ENCODE results near the gene ZC3H6. TPM values are rescaled to one million over a fixed set of nuclear protein-coding genes. Genes with fewer than 3 reads are reported as not detected.

The ZC3H6 gene
- total and polyA plus RNA-seq, 2 of the 4 experiments (the other 2 are of a cell fraction): 0.55 to 2.0 TPM

- TF ChIP-seq CEBPB (IDR thresholded peaks at IDR 0.05; ENCODE audit: low read depth, low read length) (no peak), POLR2A (IDR thresholded peaks at IDR 0.05; ENCODE audit: low read depth, low read length) (no peak; the same call in 1 of the 2 replicates), NFE2L2 (IDR thresholded peaks at IDR 0.05; ENCODE audit: low read depth, low read length) (no peak), CTCF (conservative IDR thresholded peaks at IDR 0.05; ENCODE audit: low read depth, low read length) (no peak), MAZ (IDR thresholded peaks at IDR 0.05; ENCODE audit: borderline replicate concordance, low read depth, low read length) (peak; percentile 18; the same call in 1 of the 2 replicates)
- TF ChIP-seq, protein P1, sequence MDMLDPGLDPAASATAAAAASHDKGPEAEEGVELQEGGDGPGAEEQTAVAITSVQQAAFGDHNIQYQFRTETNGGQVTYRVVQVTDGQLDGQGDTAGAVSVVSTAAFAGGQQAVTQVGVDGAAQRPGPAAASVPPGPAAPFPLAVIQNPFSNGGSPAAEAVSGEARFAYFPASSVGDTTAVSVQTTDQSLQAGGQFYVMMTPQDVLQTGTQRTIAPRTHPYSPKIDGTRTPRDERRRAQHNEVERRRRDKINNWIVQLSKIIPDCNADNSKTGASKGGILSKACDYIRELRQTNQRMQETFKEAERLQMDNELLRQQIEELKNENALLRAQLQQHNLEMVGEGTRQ (IDR thresholded peaks at IDR 0.05; ENCODE audit: low read depth, low read length): peak; percentile 48
- Histone ChIP-seq H3K27me3 (ENCODE audit: control insufficient read depth, insufficient read depth, low read length) (no peaks in the 10 kb centered on the region), H2BK120ac (ENCODE audit: low read depth, low read length) (peak within 1 kb of the TSS; percentile 21; the same call in 1 of the 2 replicates), H3K9ac (ENCODE audit: low read depth, low read length) (peak within 1 kb of the TSS; percentile 50), H4K91ac (ENCODE audit: insufficient read depth, low read depth, low read length) (peak within 1 kb of the TSS; percentile 25; the same call in 1 of the 2 replicates), H3K18ac (ENCODE audit: low read depth, low read length) (peak within 1 kb of the TSS; percentile 24; the same call in 1 of the 2 replicates), H2BK5ac (ENCODE audit: low read depth, low read length, poor library complexity, severe bottlenecking) (no peak within 1 kb of the TSS), H2BK15ac (ENCODE audit: low read depth, low read length) (no peak within 1 kb of the TSS), H4K8ac (ENCODE audit: low read depth in 2 of 2, low read length in 2 of 2) (peak within 1 kb of the TSS; percentile 79 to 83), H3K9me1 (ENCODE audit: insufficient read depth, low read length) (no peaks in the 10 kb centered on the region), H4K5ac (ENCODE audit: low read depth, low read length) (peak within 1 kb of the TSS; percentile 46), H3K36me3 (ENCODE audit: control insufficient read depth, insufficient read depth, low read length) (no peaks in the 10 kb centered on the region), H3K14ac (replicated peaks; ENCODE audit: low read depth, low read length) (peak within 1 kb of the TSS; percentile 86), H3K4me3 (ENCODE audit: insufficient read depth, low read depth, low read length) (peak within 1 kb of the TSS; percentile 57), H3K23ac (ENCODE audit: low read depth, low read length) (peak within 1 kb of the TSS; percentile 67; the same call in 1 of the 2 replicates), H2AFZ (replicated peaks; ENCODE audit: low read length, poor library complexity) (peak within 1 kb of the TSS; percentile 91), H2BK20ac (ENCODE audit: low read depth, low read length) (no peak within 1 kb of the TSS), H3K79me1 (ENCODE audit: low read depth in 1 of 2, low read length in 2 of 2) (peaks cover 0 to 9% of the 10 kb centered on the region in 2 experiments; a peak in 2 of 4 replicates), H2AK9ac (replicated peaks; ENCODE audit: low read depth, low read length, poor library complexity) (no peak within 1 kb of the TSS), H3K4ac (ENCODE audit: low read depth, low read length) (peak within 1 kb of the TSS; percentile 30; the same call in 1 of the 2 replicates), H2AK5ac (ENCODE audit: low read depth, low read length) (0 out of 2 replicates have a peak within 1 kb of the TSS, but pooled peaks have one; percentile 7), H3K4me2 (ENCODE audit: low read depth, low read length) (peak within 1 kb of the TSS; percentile 93), H3K9me3 (ENCODE audit: control insufficient read depth, insufficient read depth, low read length) (no peaks in the 10 kb centered on the region), H3K4me1 (ENCODE audit: control insufficient read depth, insufficient read depth, low read length) (no peaks in the 10 kb centered on the region), H4K20me1 (ENCODE audit: insufficient read depth, low read length) (no peaks in the 10 kb centered on the region), H3K56ac (ENCODE audit: extremely low read depth, insufficient read depth, low read length) (peak within 1 kb of the TSS; percentile 8; the same call in 1 of the 2 replicates), H3K27ac (ENCODE audit: insufficient read depth, low read length) (peak within 1 kb of the TSS; percentile 15; the same call in 1 of the 2 replicates)
- ATAC-seq (ENCODE audit: low read depth) (peak; percentile 99), DNase-seq (peak; percentile 75)
- ChIA-PET CTCF (no interaction called here), POLR2A (ENCODE audit: unreplicated experiment) (interaction anchor here (0.6 kb wide), 1 partner anchor 202 kb away, joined by 3 read pairs; no protein-coding TSS in a partner anchor)
- WGBS, 2 experiments (ENCODE audit: extremely low coverage in 2 of 2, insufficient read length in 1 of 2): 1% methylated on average over 28 of the region's 68 CpGs; no CpG with 5 or more reads in 1 of the 2 experiments
- intact Hi-C loops (cut with micrococcal nuclease): loop anchor here (5.0 kb wide), 3 partner anchors 202 to 288 kb away; partner anchors contain the start of genes POLR1B and TTL
- in situ Hi-C loops (cut with MboI; ENCODE audit: low sequenced_read_pairs): loop anchor here (25.0 kb wide), 1 partner anchor 183 kb away; the partner anchor contains the start of gene RGPD8
- dilution Hi-C loops (cut with HindIII; ENCODE audit: low sequenced_read_pairs, unreplicated experiment): no loop called here
- BruUV-seq (replicated peaks): no TSS peak
Observed at GRCh38 chr2:112254466-112255240, 20.7 kb upstream of the ZC3H6 start, which contains the start of gene ZC3H8. Gene ZC3H8 (minus strand): TSS chr2:112255042. CDS start chr2:112254981, 61 bp downstream.

Measured in IMR-90 (cell line).